GM12878 (cell line): Measurements from ENCODE around the gene CCBE1. TPM values are rescaled to one million over a fixed set of nuclear protein-coding genes. Genes with fewer than 3 reads are reported as not detected.

Source experiments
- ATAC-seq: fragments of 200-7000 bp; cut with Tn5 transposase; 3 replicates; pipeline ENCODE4 v1.9.1; 2020; ENCODE audit warnings: mild to moderate bottlenecking, moderate library complexity
- BruUV-seq: library from RNA; stranded (reverse); fragments of 400-500 nt; replicated peaks from 2 replicates; lab custom pipeline; 2021; lab: Mats Ljungman, UMichigan
- CTCF ChIA-PET: fragments of 300-600 bp; sonication (Branson Sonifier 250); formaldehyde crosslinking; extraction: SDS; loops from one replicate; lab custom pipeline; 2021; ENCODE audit warnings: inconsistent platforms; lab: Yijun Ruan, JAX
- POLR2A ChIA-PET: fragments of 350-600 bp; formaldehyde crosslinking; extraction: SDS; loops from one replicate; lab custom pipeline; 2021; ENCODE audit warnings: inconsistent platforms; lab: Charles Lee
- RAD21 ChIA-PET: fragments of 300-600 bp; sonication (Branson Sonifier 250); formaldehyde crosslinking; loops from one replicate; lab custom pipeline; 2023; ENCODE audit warnings: antibody characterized with exemption; ENCODE audit not compliant: unreplicated experiment; lab: Charles Lee
- SMC1A ChIA-PET: fragments of 300-600 bp; sonication (Branson Sonifier 250); formaldehyde crosslinking; loops from one replicate; lab custom pipeline; 2023; ENCODE audit not compliant: unreplicated experiment, uncharacterized antibody; lab: Charles Lee
- DNase-seq: peaks from one replicate; pipeline ENCODE4 v3.0.0-alpha.2; 2011; ENCODE audit warnings: low read depth, low spot score
- FAIRE-seq: peaks from 3 replicates; lab custom pipeline; 2011; peaks lifted over from hg19 to GRCh38; lab: Jason Lieb, UNC
- H2AFZ ChIP-seq: 2 replicates; pipeline ENCODE4 v1.6.0; 2011; ENCODE audit warnings: low read depth, low read length, control low read depth; ENCODE audit not compliant: control insufficient read depth
- H3K27ac ChIP-seq: 2 replicates; pipeline ENCODE4 v1.5.1; 2011; ENCODE audit warnings: control low read depth; ENCODE audit not compliant: control insufficient read depth, insufficient read depth
- H3K27me3 ChIP-seq, 2 experiments: replicated peaks in 1 of 2; 2 replicates each; pipeline versions ENCODE4 v1.6.0 to v1.6.1; 2011; ENCODE audit warnings: low read length in 1 of 2; ENCODE audit not compliant: control insufficient read depth in 2 of 2, insufficient read depth in 2 of 2
- H3K36me3 ChIP-seq, 2 experiments: 2 replicates each; pipeline ENCODE4 v1.5.1; 2011; ENCODE audit warnings: low read length in 1 of 2; ENCODE audit not compliant: control insufficient read depth in 2 of 2, insufficient read depth in 2 of 2
- H3K4me1 ChIP-seq: 2 replicates; pipeline ENCODE4 v1.6.1; 2011; ENCODE audit warnings: mild to moderate bottlenecking, low read length, moderate library complexity, mixed read lengths; ENCODE audit not compliant: control insufficient read depth, insufficient read depth
- H3K4me2 ChIP-seq: 2 replicates; pipeline ENCODE4 v1.6.0; 2011; ENCODE audit warnings: control low read depth; ENCODE audit not compliant: control insufficient read depth, insufficient read depth
- H3K4me3 ChIP-seq: fragments of 200-600 bp; sonication (generic); 2 replicates; pipeline ENCODE4 v1.5.1; 2016
- H3K79me2 ChIP-seq: 2 replicates; pipeline ENCODE4 v1.6.0; 2011; ENCODE audit warnings: low read length; ENCODE audit not compliant: control insufficient read depth, insufficient read depth
- H3K9ac ChIP-seq: 2 replicates; pipeline ENCODE4 v1.8.0; 2011; ENCODE audit warnings: low read length, control low read depth, mixed read lengths; ENCODE audit not compliant: control insufficient read depth, insufficient read depth
- H3K9me3 ChIP-seq: replicated peaks from 3 replicates; pipeline ENCODE4 v1.5.1; 2011; ENCODE audit warnings: mild to moderate bottlenecking, low read length; ENCODE audit not compliant: control insufficient read depth, insufficient read depth
- H4K20me1 ChIP-seq: 2 replicates; pipeline ENCODE4 v1.6.0; 2011; ENCODE audit not compliant: control insufficient read depth, insufficient read depth
- ASH2L ChIP-seq: fragments of 300-600, 200-600 bp; sonication (generic); IDR thresholded peaks from 2 replicates; pipeline ENCODE4 v1.6.1; 2017; ENCODE audit warnings: low read depth, mild to moderate bottlenecking, borderline replicate concordance
- MEF2A ChIP-seq: IDR thresholded peaks from 2 replicates; pipeline ENCODE4 v1.6.1; 2011; ENCODE audit warnings: low read depth, mild to moderate bottlenecking, low read length, moderate library complexity; ENCODE audit not compliant: insufficient read depth
- MTA3 ChIP-seq: IDR thresholded peaks from 2 replicates; pipeline ENCODE4 v1.6.1; 2012; ENCODE audit warnings: low read length, inconsistent platforms, borderline replicate concordance
- NKRF ChIP-seq: fragments of 450-650 bp; conservative IDR thresholded peaks from 2 replicates; pipeline ENCODE4 v1.6.1; 2017; ENCODE audit warnings: mild to moderate bottlenecking, moderate library complexity
- POLR2AphosphoS2 ChIP-seq: IDR thresholded peaks from 2 replicates; pipeline ENCODE4 v1.6.1; 2011; ENCODE audit warnings: low read depth, mild to moderate bottlenecking, low read length, improper control_type of control experiment, moderate library complexity
- POU2F2 ChIP-seq: IDR thresholded peaks from 3 replicates; pipeline ENCODE4 v1.6.1; 2011; ENCODE audit warnings: low read depth, mild to moderate bottlenecking, low read length, borderline replicate concordance
- RAD21 ChIP-seq: IDR thresholded peaks from 2 replicates; pipeline ENCODE4 v1.6.1; 2011; ENCODE audit warnings: mild to moderate bottlenecking, low read depth, low read length, moderate library complexity; ENCODE audit not compliant: insufficient read depth
- SMAD1 ChIP-seq: fragments of 450-650 bp; IDR thresholded peaks from 2 replicates; pipeline ENCODE4 v1.6.1; 2018; ENCODE audit warnings: mild to moderate bottlenecking, low read depth; ENCODE audit not compliant: partially characterized antibody
- SP1 ChIP-seq: IDR thresholded peaks from one replicate; pipeline ENCODE4 v1.6.1; 2011; ENCODE audit warnings: low read depth, low read length
- STAT3 ChIP-seq: IDR thresholded peaks from 2 replicates; pipeline ENCODE4 v1.6.1; 2011; ENCODE audit warnings: low read depth, low read length, improper control_type of control experiment
- TBL1XR1 ChIP-seq: IDR thresholded peaks from 2 replicates; pipeline ENCODE4 v1.6.1; 2012; ENCODE audit warnings: low read depth, low read length, improper control_type of control experiment
- WGBS: methylation state at CpG from one replicate; pipeline ENCODE4 v1.1.6; 2016; ENCODE audit warnings: low lambda C conversion rate; ENCODE audit not compliant: insufficient replicate concordance, insufficient coverage; ENCODE audit errors: missing lambda C conversion rate; 5-methylcytosine and 5-hydroxymethylcytosine counted together
- in situ Hi-C: fragments of 300-500 bp; cut with MboI; formaldehyde crosslinking; loops from 9 replicates; pipeline ENCODE4 v1.14.3; 2018; ENCODE audit warnings: mixed read lengths
- intact Hi-C: fragments of 100-400 bp; cut with micrococcal nuclease; formaldehyde crosslinking; loops from one replicate; pipeline ENCODE4 v1.14.2; 2022; ENCODE audit not compliant: unreplicated experiment
- polyA plus RNA-seq, 11 experiments: library from polyadenylated mRNA; depleted of rRNA in 4 of 11; unstranded in 6 of 11; stranded (reverse) in 5 of 11; fragments of >200 nt; fragmentation: Nextera tagmentation in 4 of 11; fragmentation: Illumina TruSeq in 1 of 11; extraction: Ambion mirVana in 4 of 11; extraction: Trizol in 1 of 11; gene quantifications; 1 replicate in 1 of 11; 2 replicates in 10 of 11; pipeline versions ENCODE4 v1.2.1 to v1.2.3, GENCODE V29; 2011 to 2016; ENCODE audit warnings: inconsistent platforms in 2 of 11, missing spikeins in 2 of 11, low read depth in 1 of 11
- total RNA-seq, 4 experiments: library from RNA; depleted of rRNA in 3 of 4; stranded (reverse); fragments of >200 nt in 3 of 4; fragmentation: Illumina TruSeq in 1 of 4; extraction: Trizol in 1 of 4; gene quantifications; 2 replicates each; pipeline versions ENCODE4 v1.2.1 to v1.2.3, GENCODE V29; 2013 to 2021
- TF ChIP-seq, protein P1 (sequence below): fragments of 450-650 bp; IDR thresholded peaks from 2 replicates; pipeline ENCODE4 v1.6.1; 2017; ENCODE audit warnings: borderline replicate concordance
- TF ChIP-seq, protein P2 (sequence below): fragments of 450-650 bp; IDR thresholded peaks from 2 replicates; pipeline ENCODE4 v1.6.1; 2017; ENCODE audit warnings: mild to moderate bottlenecking, low read depth, inconsistent platforms; ENCODE audit not compliant: poor library complexity, severe bottlenecking

The CCBE1 gene
- total and polyA plus RNA-seq, 10 of the 15 experiments (the other 5 are each of a cell fraction or from before 2014, with no cell fraction given), result 0.03 to 0.49 (median 0.04) TPM; not detected in 7

DNA sequence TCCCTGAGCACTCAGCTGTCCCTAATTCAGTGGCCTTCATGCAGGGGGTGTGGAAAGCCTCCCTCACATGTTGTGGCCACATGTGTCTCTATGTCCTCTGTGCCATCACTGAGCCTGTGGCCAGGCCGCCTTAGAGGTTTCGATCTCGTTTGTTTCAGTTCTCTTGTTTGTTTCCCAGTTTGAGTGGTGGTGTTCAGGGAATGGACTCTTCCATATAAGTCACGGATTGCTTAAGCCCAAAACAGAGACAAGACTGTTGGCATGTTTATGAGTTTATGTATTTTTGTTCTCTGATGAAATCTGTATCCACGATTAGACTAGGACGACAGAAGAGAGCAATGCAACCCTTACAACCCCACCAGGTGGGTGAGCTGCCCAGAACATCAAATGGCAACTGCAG, 134.5 kb downstream of the CCBE1 start:
- 4% methylated on average over 6 of the region's 6 CpGs for WGBS
- H3K9me3 ChIP-seq, result no peaks in the 10 kb centered on the region
- ATAC-seq (no peak), DNase-seq (no peak), FAIRE-seq (no peak)
- no peaks in the 10 kb centered on the region for H3K4me1 ChIP-seq
- CTCF ChIA-PET, result no interaction called here
- H3K4me2 ChIP-seq, result no peak overlapping the region
- H3K27me3 ChIP-seq, result no peaks in the 10 kb centered on the region
- H4K20me1 ChIP-seq, result no peaks in the 10 kb centered on the region
- intact Hi-C loops (no loop called here), in situ Hi-C loops (no loop called here)
- RAD21 ChIA-PET, result no interaction called here
- TF ChIP-seq NKRF, result no peak
- TF ChIP-seq, protein P1, sequence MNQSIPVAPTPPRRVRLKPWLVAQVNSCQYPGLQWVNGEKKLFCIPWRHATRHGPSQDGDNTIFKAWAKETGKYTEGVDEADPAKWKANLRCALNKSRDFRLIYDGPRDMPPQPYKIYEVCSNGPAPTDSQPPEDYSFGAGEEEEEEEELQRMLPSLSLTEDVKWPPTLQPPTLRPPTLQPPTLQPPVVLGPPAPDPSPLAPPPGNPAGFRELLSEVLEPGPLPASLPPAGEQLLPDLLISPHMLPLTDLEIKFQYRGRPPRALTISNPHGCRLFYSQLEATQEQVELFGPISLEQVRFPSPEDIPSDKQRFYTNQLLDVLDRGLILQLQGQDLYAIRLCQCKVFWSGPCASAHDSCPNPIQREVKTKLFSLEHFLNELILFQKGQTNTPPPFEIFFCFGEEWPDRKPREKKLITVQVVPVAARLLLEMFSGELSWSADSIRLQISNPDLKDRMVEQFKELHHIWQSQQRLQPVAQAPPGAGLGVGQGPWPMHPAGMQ, result no peak
- no TSS peak for BruUV-seq
- H2AFZ ChIP-seq, result no peak overlapping the region
- POLR2A ChIA-PET, result no interaction called here
- SMC1A ChIA-PET, result no interaction called here
- no peaks in the 10 kb centered on the region for H3K36me3 ChIP-seq
- no peak overlapping the region for H3K27ac ChIP-seq
- no peaks in the 10 kb centered on the region for H3K79me2 ChIP-seq
- H3K9ac ChIP-seq, result no peak overlapping the region
- no peak overlapping the region for H3K4me3 ChIP-seq

- Histone ChIP-seq H3K4me1 (no peaks in the 10 kb centered on the region), H3K27ac (no peak overlapping the region), H3K4me2 (no peak overlapping the region), H3K9ac (no peak overlapping the region), H2AFZ (no peak overlapping the region), H4K20me1 (no peaks in the 10 kb centered on the region), H3K27me3 (no peaks in the 10 kb centered on the region), H3K4me3 (no peak overlapping the region), H3K36me3 (no peaks in the 10 kb centered on the region), H3K79me2 (no peaks in the 10 kb centered on the region), H3K9me3 (no peaks in the 10 kb centered on the region)
- ChIA-PET POLR2A (no interaction called here), SMC1A (no interaction called here), CTCF (interaction anchor here (0.7 kb wide), 1 partner anchor 136 kb away, joined by 3 read pairs; the partner anchor contains the start of gene CCBE1), RAD21 (no interaction called here)
- FAIRE-seq (no peak), DNase-seq (no peak), ATAC-seq (no peak)
- intact Hi-C loops, result no loop called here
- BruUV-seq, result no TSS peak
- 68% methylated on average over 5 of the region's 5 CpGs for WGBS
- in situ Hi-C loops, result no loop called here
- TF ChIP-seq, protein P2, sequence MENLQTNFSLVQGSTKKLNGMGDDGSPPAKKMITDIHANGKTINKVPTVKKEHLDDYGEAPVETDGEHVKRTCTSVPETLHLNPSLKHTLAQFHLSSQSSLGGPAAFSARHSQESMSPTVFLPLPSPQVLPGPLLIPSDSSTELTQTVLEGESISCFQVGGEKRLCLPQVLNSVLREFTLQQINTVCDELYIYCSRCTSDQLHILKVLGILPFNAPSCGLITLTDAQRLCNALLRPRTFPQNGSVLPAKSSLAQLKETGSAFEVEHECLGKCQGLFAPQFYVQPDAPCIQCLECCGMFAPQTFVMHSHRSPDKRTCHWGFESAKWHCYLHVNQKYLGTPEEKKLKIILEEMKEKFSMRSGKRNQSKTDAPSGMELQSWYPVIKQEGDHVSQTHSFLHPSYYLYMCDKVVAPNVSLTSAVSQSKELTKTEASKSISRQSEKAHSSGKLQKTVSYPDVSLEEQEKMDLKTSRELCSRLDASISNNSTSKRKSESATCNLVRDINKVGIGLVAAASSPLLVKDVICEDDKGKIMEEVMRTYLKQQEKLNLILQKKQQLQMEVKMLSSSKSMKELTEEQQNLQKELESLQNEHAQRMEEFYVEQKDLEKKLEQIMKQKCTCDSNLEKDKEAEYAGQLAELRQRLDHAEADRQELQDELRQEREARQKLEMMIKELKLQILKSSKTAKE, result no peak
- TF ChIP-seq MTA3, result no peak
- no peak for TF ChIP-seq SMAD1
- TF ChIP-seq POU2F2, result no peak
- no peak for TF ChIP-seq POLR2AphosphoS2
- no peak for TF ChIP-seq TBL1XR1
- no peak for TF ChIP-seq STAT3
- TF ChIP-seq ASH2L, result no peak
- no peak for TF ChIP-seq MEF2A
- TF ChIP-seq RAD21, result no peak
- TF ChIP-seq SP1, result no peak
Observed at GRCh38 chr18:59561612-59562011, 135.6 kb downstream of the CCBE1 start.
